Activated T-helper 9 cell treated with anti-CD3 and anti-CD28 coated beads, Interleukin-2, amount 50 U/mL, for 16 hours (primary cell): ENCODE measurements around the gene LARGE1.
A peak's percentile ranks its signal among the peaks of the same experiment; 100 is the strongest.

ENCODE experiments used
- DNase-seq: peaks from one replicate; pipeline ENCODE4 v3.0.0-alpha.2; 2020; ENCODE audit warnings: low read depth

Gene LARGE1

GRCh38 chr22:33303099-33303498 lies 617.2 kb downstream of the LARGE1 start:
- DNase-seq, result no peak

- no peak for DNase-seq
Measured at GRCh38 chr22:33302549-33302948, 617.7 kb downstream of the LARGE1 start.

GRCh38 chr22:33302049-33302545 lies 618.2 kb downstream of the LARGE1 start:
- peak; percentile 6 for DNase-seq

GRCh38 chr22:33300165-33300564 lies 620.1 kb downstream of the LARGE1 start:
- no peak for DNase-seq

- DNase-seq, result no peak
Measured at GRCh38 chr22:33299245-33299956, 620.9 kb downstream of the LARGE1 start.

GRCh38 chr22:33296941-33297340 lies 623.3 kb downstream of the LARGE1 start:
- DNase-seq, result no peak

- no peak for DNase-seq
Measured at GRCh38 chr22:33288078-33288477, 632.2 kb downstream of the LARGE1 start.

- no peak for DNase-seq
Measured at GRCh38 chr22:33275073-33275443, 645.2 kb downstream of the LARGE1 start.

GRCh38 chr22:33274214-33275072 lies 645.8 kb downstream of the LARGE1 start:
- DNase-seq, result no peak

GRCh38 chr22:33272871-33273270 lies 647.4 kb downstream of the LARGE1 start:
- no peak for DNase-seq

GRCh38 chr22:33272180-33272579 lies 648.1 kb downstream of the LARGE1 start:
- no peak for DNase-seq

- DNase-seq, result no peak
Measured at GRCh38 chr22:33271390-33272161, 648.7 kb downstream of the LARGE1 start.

- DNase-seq, result no peak
Measured at GRCh38 chr22:33270596-33270995, 649.7 kb downstream of the LARGE1 start.

GRCh38 chr22:33261699-33262098 lies 658.6 kb downstream of the LARGE1 start:
- DNase-seq, result no peak

GRCh38 chr22:33260498-33260897 lies 659.8 kb downstream of the LARGE1 start:
- no peak for DNase-seq

GRCh38 chr22:33255791-33256190 lies 664.5 kb downstream of the LARGE1 start:
- no peak for DNase-seq

- no peak for DNase-seq
Measured at GRCh38 chr22:33248948-33249347, 671.3 kb downstream of the LARGE1 start.

- DNase-seq, result no peak
Measured at GRCh38 chr22:33247758-33248157, 672.5 kb downstream of the LARGE1 start.

GRCh38 chr22:33242078-33242477 lies 678.2 kb downstream of the LARGE1 start:
- DNase-seq, result no peak

- no peak for DNase-seq
Measured at GRCh38 chr22:33240888-33241475, 679.3 kb downstream of the LARGE1 start.

GRCh38 chr22:33232071-33232470 lies 688.2 kb downstream of the LARGE1 start:
- DNase-seq, result no peak

GRCh38 chr22:33227791-33228190 lies 692.5 kb downstream of the LARGE1 start:
- DNase-seq, result no peak
